Esophagus muscularis mucosa (tissue), 3 donors: ENCODE measurements around the gene MAOB.

Experiments
- POLR2A ChIP-seq: fragments of 450-650 bp; IDR thresholded peaks from one replicate; pipeline ENCODE4 v1.6.1; 2017; ENCODE audit warnings: antibody characterized with exemption, moderate library complexity, mild to moderate bottlenecking, low read depth
- TF ChIP-seq, protein P1 (sequence below), 3 experiments: fragments of 200-600 bp in 2 of 3; fragments of 450-650 bp in 1 of 3; sonication (generic) in 2 of 3; IDR thresholded peaks; one replicate each; pipeline ENCODE4 v1.5.1; 2017 to 2019; ENCODE audit warnings: antibody characterized with exemption in 3 of 3, mild to moderate bottlenecking in 2 of 3, moderate library complexity in 1 of 3

GRCh38 chrX:43720082-43720481 lies 162.2 kb downstream of the MAOB start:
- no peak for TF ChIP-seq POLR2A
- TF ChIP-seq, protein P1, sequence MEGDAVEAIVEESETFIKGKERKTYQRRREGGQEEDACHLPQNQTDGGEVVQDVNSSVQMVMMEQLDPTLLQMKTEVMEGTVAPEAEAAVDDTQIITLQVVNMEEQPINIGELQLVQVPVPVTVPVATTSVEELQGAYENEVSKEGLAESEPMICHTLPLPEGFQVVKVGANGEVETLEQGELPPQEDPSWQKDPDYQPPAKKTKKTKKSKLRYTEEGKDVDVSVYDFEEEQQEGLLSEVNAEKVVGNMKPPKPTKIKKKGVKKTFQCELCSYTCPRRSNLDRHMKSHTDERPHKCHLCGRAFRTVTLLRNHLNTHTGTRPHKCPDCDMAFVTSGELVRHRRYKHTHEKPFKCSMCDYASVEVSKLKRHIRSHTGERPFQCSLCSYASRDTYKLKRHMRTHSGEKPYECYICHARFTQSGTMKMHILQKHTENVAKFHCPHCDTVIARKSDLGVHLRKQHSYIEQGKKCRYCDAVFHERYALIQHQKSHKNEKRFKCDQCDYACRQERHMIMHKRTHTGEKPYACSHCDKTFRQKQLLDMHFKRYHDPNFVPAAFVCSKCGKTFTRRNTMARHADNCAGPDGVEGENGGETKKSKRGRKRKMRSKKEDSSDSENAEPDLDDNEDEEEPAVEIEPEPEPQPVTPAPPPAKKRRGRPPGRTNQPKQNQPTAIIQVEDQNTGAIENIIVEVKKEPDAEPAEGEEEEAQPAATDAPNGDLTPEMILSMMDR (IDR thresholded peaks at IDR 0.05) = no peak
